ENCODE results near the gene METTL2A. TPM values are rescaled to one million over a fixed set of nuclear protein-coding genes. Genes with fewer than 3 reads are reported as not detected.
"Not testable (repeated sequence)": the region's sequence is repeated elsewhere in the genome, so short reads cannot be mapped to it uniquely, and the experiment has no call there.

Gene METTL2A
- total RNA-seq, 1 experiment from 2014 or later, result 25.4 TPM

DNA sequence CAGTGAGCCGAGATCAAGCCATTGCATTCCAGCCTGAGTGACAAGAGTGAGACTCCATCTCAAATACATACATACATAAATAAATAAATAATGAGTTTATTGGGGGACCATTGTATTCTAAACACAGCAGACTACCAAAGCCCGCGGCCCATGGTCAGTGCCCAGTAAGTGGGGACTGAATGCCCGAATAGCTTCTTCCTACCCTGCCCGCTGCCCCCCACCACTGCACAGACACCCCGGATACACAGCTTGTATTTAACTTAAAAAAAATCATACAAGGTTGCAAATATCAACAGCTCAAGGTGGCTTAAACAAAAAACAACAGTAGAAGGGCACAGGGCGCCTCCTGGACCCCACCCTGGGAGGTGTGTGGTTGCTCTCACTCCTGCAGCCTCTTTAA is 32.3 kb downstream of the METTL2A start:
- no peaks in the 10 kb centered on the region for H3K27me3 ChIP-seq
- H3K4me3 ChIP-seq, result no peak overlapping the region
- DNase-seq, result no peak
- H3K9me3 ChIP-seq, result no peaks in the 10 kb centered on the region
- H3K36me3 ChIP-seq, result no peaks in the 10 kb centered on the region

DNA sequence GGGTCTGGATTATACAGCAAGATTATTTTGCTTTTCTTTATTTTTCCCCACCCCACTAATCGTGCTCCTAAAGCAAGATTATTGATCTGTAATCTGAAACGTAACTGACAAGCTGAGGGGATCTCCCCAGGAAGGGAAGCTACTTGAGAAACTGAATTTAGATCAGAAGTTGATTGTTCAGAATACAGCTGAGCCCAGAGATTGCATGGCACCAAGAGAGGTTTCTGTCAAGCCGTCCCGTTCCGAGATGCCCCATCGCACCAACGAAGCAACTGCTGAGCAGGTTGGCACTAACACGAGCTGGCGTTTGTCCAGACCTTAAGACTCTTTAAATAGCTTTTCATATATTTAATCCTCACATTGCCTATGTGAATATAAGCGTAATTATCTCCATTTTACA is 34.8 kb downstream of the METTL2A start:
- not testable (repeated sequence) for H3K36me3 ChIP-seq, H3K4me3 ChIP-seq, DNase-seq, H3K9me3 ChIP-seq, H3K27me3 ChIP-seq

DNA sequence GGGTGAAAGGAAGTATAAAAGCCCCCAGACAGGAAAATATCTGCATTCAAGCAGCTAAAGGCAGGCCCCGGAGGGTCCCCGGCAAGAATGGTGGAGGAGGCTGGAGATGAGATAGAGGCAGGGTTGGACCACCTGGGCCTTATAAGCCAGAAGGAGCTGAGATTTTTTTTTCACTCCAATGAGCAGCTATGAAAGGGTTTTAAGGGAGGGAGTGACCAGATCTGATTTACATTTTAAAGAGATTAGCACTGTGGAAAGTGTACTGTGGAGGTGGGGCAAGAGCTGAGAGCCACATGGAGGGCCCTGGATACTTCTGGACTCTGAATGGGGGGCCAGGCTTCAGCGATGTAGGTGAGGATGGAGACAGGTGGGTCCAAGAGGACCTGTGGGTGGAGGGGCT is 40.7 kb downstream of the METTL2A start:
- not testable (repeated sequence) for DNase-seq, H3K36me3 ChIP-seq, H3K27me3 ChIP-seq, H3K4me3 ChIP-seq, H3K9me3 ChIP-seq

DNA sequence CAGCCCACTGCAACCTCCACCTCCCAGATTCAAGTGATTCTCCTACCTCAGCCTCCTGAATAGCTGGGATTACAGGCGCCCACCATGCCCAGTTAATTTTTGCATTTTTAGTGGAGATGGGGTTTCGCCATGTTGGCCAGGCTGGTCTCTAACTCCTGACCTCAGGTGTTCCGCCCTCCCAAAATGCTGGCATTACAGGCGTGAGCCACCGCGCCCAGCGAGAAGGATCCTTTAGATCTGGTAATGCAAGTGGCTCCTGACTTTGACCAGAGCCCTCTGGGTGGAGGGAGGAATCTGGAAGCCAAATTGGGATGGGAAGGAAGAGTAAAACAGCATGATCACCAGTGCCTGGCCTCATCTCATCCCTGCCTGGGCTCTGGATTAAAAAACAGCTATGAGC is 41.6 kb downstream of the METTL2A start:
- H3K36me3 ChIP-seq, DNase-seq, H3K9me3 ChIP-seq, H3K4me3 ChIP-seq, H3K27me3 ChIP-seq: not testable (repeated sequence)

DNA sequence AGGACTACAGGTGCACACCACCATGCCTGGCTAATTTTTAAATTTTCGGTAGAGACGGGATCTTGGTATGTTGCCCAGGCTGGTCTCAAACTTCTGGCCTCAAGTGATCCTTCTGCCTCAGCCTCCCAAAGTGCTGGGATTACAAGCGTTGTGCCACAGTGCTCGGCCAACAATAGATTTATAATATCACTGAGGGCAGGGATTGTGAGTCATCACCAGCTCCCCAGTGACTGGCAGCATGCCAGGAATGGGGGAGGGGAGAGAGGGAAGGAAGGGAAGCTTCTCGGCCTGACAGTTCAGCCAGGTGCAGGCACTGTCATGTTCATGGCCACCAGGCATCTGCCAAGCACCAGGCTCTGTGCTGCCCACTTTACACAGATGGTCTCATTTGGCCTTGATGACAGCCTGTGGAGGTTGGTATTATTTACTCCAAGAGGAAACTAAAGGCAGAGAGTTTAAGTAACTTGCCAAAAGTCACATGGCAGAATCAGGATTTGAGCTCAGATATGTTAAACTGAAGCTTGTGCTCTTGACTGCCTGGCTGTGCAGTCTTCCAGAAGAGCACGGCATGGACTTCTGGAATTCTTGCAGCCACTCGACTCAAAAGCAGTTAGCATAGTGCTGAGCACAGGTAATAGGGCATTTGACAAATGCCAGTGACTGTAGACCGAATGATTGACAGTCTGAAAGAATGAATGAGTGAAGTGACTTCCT is 47.1 kb downstream of the METTL2A start:
- not testable (repeated sequence) for H3K4me3 ChIP-seq, H3K9me3 ChIP-seq, H3K27me3 ChIP-seq, H3K36me3 ChIP-seq
- DNase-seq, result peak; percentile 72

DNA sequence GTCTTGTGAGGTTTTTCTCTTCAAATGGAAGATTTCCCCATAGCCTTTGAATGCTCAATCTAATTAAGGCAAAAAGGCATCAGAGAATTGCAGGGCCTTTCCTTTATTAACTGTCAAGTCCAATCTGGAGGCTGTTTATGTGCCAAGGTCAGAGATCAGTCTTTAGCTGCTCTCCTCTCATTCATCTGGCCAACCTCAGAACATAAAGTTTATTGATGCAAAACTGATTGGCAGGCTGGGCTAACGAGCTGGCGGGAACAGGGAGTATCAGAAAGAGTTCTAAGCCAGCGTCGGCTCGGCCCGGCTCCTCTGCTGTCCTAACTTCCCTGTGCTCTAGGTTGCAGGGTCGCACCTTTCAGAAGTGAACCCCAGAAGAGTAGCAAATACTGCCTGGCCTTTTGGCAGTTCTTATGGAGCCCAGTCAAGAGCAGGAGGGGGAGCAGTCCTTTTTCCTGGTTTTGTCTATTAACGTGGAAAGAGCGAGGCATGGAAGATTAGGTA is 47.7 kb downstream of the METTL2A start:
- not testable (repeated sequence) for H3K36me3 ChIP-seq, H3K27me3 ChIP-seq, DNase-seq, H3K4me3 ChIP-seq, H3K9me3 ChIP-seq

DNA sequence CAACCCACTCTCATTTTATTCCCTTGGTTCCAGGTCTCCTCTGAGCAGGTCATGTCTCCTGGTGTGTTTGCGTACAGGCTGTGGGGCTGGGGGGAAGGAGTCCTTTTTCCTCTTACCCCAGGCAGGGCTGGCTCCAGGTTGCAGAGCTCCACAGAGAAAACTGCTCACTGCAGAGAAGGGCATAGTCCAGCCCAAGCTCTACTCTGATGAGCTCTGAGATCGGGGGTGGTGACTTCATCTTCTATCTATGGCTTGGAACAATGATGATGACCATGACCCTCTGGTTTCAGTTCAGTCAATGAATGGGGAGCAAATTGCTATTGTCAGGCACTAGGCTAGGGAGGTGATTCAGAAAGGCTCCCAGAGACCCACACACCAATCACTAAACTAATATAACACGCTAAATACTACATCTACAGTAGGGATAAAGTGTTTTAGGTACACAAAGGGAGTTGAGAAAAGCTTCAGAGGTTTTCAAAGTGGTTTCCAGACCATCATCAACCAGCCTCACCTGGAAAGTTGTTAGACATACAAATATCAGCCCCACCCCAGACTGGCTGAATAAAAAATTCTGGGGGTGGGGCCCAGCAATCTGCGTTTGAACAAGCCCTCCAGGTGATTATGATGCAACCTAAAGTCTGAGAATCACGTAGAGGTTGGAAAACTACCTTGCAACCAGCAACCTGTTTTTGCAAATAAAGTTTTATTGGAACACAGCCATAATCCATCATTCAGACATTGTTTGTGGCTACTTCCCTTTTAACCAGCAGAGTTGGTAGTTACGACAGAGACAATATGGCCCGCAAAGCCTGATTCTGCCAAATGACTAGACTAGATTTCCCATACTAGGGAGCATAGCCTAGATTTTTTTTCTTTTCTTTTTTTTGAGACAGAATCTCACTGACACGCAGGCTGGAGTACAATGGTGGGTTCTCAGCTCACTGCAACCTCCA is 49.6 kb downstream of the METTL2A start:
- not testable (repeated sequence) for H3K27me3 ChIP-seq, H3K4me3 ChIP-seq, H3K9me3 ChIP-seq, H3K36me3 ChIP-seq
- DNase-seq, result peak; percentile 10

DNA sequence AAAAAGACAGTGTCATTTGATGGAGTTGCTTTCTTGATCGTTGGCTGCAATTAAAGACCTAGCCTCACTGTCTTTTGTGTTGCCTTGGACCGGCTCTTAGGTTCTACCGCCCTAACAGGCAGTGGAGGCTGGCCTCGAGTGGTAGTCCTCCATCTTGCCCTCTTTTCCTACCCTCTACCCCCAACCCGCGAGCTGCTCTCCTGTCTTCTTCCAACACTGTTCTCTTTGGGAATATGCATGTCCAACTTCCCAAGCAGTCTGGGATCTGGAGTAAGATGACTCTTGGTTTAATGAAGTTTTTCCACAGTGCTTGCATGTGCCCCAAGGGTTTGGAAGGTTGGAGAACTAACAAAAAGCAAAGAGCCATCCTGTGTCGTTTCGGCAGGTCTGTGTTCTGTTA is 53.4 kb downstream of the METTL2A start:
- H3K27me3 ChIP-seq, H3K9me3 ChIP-seq, DNase-seq: not testable (repeated sequence)
- peak overlapping the region; percentile 52 for H3K4me3 ChIP-seq
- peaks cover 13% of the 10 kb centered on the region for H3K36me3 ChIP-seq

DNA sequence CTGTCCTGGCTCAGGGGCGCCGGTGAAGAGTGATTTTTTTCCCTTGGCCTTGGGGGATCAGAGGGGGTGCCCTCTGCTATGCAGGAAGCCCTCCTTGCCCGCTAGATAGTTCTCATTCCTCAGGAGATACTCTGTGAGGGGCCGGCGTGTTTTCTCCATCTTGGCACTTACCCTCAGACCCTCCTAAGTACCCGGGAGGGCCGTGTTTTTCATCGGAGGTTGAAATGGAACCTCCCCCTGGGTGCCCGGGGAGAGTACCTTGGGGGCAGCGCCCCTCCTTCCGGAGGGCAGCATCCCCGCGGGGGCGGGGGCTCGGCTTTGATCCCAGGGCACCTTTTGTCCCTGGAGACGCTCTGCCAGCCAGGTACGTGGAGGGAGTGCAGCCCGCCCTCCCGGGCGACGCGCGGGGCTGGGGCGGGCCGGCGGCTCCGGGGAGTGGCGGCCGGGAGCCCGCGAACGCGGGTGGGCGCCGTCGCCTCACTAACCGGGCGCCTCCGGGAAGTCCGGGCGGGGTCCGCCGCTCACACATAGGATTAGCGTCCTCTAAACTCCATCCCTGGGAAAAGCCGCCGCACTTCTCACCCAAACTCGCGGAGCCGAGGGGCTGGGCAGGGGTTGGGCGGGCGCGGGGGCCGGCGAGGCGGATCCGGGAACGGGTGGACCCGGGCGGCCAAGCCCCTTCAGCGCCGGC is 54.2 kb downstream of the METTL2A start:
- peak; percentile 17 for DNase-seq
- not testable (repeated sequence) for H3K27me3 ChIP-seq, H3K9me3 ChIP-seq
- Histone ChIP-seq H3K36me3 (peaks cover 13% of the 10 kb centered on the region), H3K4me3 (peak overlapping the region; percentile 52)

DNA sequence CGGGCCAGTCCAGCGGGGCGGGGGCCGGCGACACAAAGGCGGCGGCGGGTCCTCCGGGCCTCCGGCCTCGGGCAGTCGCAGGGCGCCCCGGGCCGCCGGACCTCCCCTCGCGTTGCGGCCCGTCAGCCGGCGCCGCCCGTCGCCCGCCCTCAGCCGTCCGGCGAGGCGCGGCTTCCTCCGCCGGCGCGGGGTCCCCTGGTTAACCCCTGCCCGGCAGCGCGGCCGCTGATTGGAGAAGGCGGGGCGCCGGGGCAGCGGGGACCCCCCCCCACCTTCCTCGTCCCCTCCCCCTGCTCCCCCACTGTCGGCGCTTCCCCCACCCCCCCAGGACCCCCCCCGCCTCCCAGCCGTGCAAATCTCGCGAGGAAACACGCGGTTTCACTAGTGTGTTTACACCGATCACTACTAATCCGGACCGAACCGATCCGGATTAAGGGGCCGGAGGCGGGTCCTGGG is 54.8 kb downstream of the METTL2A start, which contains the start of gene TLK2:
TLK2 (plus strand) TSS at position 402 of the 456 bp plus-strand sequence. CDS start 2,301 bp downstream, outside the sequence.
- peak; percentile 86 for DNase-seq
- Histone ChIP-seq H3K27me3 (no peaks in the 10 kb centered on the region), H3K36me3 (peaks cover 13% of the 10 kb centered on the region), H3K9me3 (no peaks in the 10 kb centered on the region), H3K4me3 (peak within 1 kb of the TSS; percentile 74)

DNA sequence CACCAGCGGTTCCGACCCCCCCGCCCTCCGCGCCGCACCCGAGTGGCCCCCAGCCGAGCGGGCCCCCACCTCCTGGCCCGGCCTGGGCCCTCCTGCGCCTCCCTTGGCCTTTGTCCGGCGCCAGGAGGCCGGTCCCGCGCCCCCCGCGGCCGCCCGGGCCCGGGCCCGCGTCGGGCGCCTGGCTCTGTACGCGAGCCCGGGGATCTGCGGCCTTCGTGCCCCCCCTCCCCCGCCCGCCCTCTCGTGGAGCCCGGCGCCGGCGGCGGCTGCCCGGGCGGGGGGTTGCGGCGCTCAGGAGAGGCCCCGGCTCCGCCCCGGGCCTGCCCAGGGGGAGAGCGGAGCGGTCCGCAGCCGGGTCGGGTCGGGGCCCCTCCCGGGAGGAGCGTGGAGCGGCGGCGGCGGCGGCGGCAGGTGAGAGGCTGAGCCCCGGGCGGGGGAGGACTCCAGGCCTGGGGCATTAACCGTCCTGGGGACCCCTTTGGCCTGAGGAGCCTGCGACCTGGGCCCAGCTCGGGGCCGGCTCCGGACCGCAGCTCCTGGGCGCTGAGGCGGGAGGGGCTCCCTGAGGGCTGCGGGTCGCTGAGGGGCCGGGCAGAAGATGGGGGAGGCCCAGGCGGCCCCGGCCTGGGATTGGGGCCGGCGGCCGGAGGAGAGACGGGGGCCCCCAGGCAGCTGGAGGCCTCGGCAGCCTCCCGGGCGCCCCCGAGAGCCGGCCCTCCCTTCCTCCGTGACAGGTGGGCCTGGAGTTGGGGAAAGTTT is 55.4 kb downstream of the METTL2A start:
- peak overlapping the region; percentile 74 for H3K4me3 ChIP-seq
- H3K27me3 ChIP-seq, H3K9me3 ChIP-seq: not testable (repeated sequence)
- peak; percentile 74 for DNase-seq
- peaks cover 13% of the 10 kb centered on the region for H3K36me3 ChIP-seq

DNA sequence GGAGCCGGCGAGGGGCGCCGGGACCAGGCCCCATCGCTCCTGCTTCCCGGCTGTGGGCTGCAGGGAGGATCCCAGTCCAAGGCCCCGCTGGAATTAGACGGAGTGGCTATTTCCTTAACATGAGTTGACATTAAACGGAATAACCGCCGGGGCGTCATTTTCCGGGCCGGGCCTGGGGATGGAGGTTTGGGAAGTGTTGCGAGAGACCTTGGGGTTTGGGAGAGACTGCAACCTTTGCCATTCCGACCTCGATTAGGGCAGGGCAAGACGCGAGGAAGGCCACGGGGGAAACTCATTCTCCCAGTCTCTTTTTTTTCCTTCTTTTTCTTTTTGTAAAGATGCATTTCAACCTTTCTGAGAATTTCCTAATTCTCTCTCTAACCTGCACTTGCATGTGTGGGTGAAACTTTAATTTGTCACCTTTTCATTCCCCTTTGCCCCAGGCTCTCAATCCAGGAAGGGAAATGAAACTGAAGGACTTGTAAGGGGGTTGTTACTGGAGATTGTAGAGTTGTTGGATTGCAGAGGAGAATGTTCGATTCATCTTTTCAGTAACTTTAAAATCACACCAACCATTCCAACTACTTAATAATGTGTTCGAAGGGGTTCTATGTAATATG is 56.1 kb downstream of the METTL2A start:
- H3K36me3 ChIP-seq, result peaks cover 18% of the 10 kb centered on the region
- not testable (repeated sequence) for H3K27me3 ChIP-seq, H3K9me3 ChIP-seq
- DNase-seq, result peak; percentile 28
- peak overlapping the region; percentile 74 for H3K4me3 ChIP-seq

DNA sequence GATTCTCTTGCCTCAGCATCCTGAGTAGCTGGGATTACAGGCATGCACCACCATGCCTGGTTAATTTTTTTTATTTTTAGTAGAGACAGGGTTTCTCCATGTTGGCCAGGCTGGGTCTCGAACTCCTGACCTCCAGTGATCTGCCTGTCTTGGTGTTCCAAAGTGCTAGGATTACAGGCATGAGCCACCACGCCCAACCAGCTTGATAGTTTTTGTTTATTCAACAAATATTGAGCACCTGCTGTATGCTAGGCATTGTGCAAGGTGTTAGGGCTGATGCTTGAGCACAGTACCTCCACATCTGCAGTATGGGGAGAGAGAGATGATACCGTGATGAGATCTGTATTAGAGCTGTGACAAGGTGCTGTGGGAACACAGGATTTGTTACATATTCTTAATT is 58.9 kb downstream of the METTL2A start:
- not testable (repeated sequence) for H3K4me3 ChIP-seq, DNase-seq, H3K9me3 ChIP-seq, H3K27me3 ChIP-seq
- H3K36me3 ChIP-seq, result peaks cover 34% of the 10 kb centered on the region

DNA sequence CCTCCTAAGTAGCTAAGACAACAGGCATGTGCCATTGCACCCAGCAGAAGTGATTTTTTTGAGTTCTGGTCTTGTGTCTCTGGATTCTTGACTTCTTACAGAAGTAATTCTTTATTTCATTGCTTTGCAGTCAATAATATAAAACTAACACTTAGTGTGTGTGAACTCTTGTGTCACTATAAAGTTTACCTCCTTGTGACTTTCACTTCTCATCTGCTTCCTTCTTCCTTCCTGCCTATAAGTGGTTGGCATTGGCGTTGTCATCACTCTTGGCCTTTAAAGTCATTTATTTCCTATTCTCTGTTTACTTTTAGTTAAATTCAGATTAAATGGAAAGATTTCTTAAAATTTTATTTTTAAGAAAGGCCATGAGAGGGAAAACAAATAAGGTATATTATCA is 67.3 kb downstream of the METTL2A start:
- not testable (repeated sequence) for H3K9me3 ChIP-seq

DNA sequence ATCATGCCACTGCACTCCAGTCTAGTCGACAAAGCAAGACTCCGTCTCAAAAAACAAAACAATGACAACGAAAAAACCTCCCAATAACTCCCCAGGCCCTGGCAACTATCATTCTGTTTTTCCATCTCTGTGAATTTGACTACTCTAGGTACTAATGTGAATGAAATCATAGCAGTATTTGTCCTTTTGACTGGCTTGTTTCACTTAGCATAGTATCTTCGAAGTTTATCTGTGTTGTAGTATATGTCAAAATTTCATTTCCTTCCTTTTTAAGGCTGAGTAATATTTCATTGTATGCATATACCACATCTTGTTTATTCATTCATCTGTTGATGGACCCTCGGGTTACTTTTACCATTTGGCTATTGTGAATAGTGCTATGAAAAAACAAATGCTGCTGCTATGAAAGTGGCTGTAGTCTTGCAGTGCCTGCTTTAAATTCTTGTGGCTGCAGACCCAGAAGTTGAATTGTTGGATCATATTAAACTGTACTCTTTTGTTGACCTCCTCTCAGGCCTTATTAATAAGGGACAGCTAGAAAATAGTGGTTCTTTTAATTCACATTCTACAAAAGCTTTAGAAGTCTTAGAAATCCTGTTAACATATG is 69.5 kb downstream of the METTL2A start:
- not testable (repeated sequence) for DNase-seq, H3K27me3 ChIP-seq, H3K9me3 ChIP-seq, H3K4me3 ChIP-seq
- peaks cover 16% of the 10 kb centered on the region for H3K36me3 ChIP-seq

More for the DNA sequence above, 67.3 kb downstream of the METTL2A start:
- H3K27me3 ChIP-seq, H3K4me3 ChIP-seq, DNase-seq: not testable (repeated sequence)
- peaks cover 20% of the 10 kb centered on the region for H3K36me3 ChIP-seq
